ENCODE data around the gene C10orf67. TPM values are rescaled to one million over a fixed set of nuclear protein-coding genes. Genes with fewer than 3 reads are reported as not detected.

Gene C10orf67
- polyA plus RNA-seq, 1 donor from 2014 or later = 0.48 TPM

GRCh38 chr10:23361665-23362064 lies 17.1 kb upstream of the C10orf67 start:
- no peaks in the 10 kb centered on the region for H3K9me3 ChIP-seq (ENCODE audit: low read length)
- no peaks in the 10 kb centered on the region for H3K79me2 ChIP-seq (replicated peaks; ENCODE audit: insufficient read depth, low read length)
- no peaks in the 10 kb centered on the region for H3K36me3 ChIP-seq (ENCODE audit: insufficient read depth, low read length)
- no peak for TF ChIP-seq EZH2 (IDR thresholded peaks at IDR 0.05; ENCODE audit: borderline replicate concordance, insufficient read depth, low read length, poor library complexity, severe bottlenecking)
- TF ChIP-seq SMC3 (conservative IDR thresholded peaks at IDR 0.05; ENCODE audit: poor library complexity) = no peak
- TF ChIP-seq REST (IDR thresholded peaks at IDR 0.05; ENCODE audit: borderline replicate concordance) = no peak
- no peak for TF ChIP-seq EP300 (conservative IDR thresholded peaks at IDR 0.05; ENCODE audit: poor library complexity, severe bottlenecking)
- TF ChIP-seq MXI1 (conservative IDR thresholded peaks at IDR 0.05; ENCODE audit: poor library complexity, severe bottlenecking) = no peak
- no peak for TF ChIP-seq POLR2AphosphoS5 (IDR thresholded peaks at IDR 0.05)
- TF ChIP-seq CTCF (IDR thresholded peaks at IDR 0.05; ENCODE audit: poor library complexity, severe bottlenecking) = no peak
- no peak for TF ChIP-seq RAD21 (conservative IDR thresholded peaks at IDR 0.05)
- TF ChIP-seq TAF1 (IDR thresholded peaks at IDR 0.05; ENCODE audit: low read depth) = no peak
- no peaks in the 10 kb centered on the region for H3F3A ChIP-seq (ENCODE audit: insufficient read depth, low read length, poor library complexity, severe bottlenecking)
- H3K9me2 ChIP-seq (ENCODE audit: insufficient read depth, low read length) = no peaks in the 10 kb centered on the region
- no peak overlapping the region for H3K4me2 ChIP-seq (ENCODE audit: low read length)
- H3K27ac ChIP-seq (ENCODE audit: low read length) = no peak overlapping the region
- H3K4me3 ChIP-seq (ENCODE audit: low read length) = no peak overlapping the region
- H4K20me1 ChIP-seq (ENCODE audit: insufficient read depth) = no peaks in the 10 kb centered on the region
- no peak overlapping the region for H3K9ac ChIP-seq (ENCODE audit: low read length)
- H2AFZ ChIP-seq (ENCODE audit: low read depth, low read length) = no peak overlapping the region
- no peaks in the 10 kb centered on the region for H3K27me3 ChIP-seq (ENCODE audit: insufficient read depth, low read depth, low read length)

GRCh38 chr10:23359692-23360380 lies 15.2 kb upstream of the C10orf67 start:
- Histone ChIP-seq H2AFZ (ENCODE audit: low read depth, low read length) (no peak overlapping the region), H3K9me3 (ENCODE audit: low read length) (no peaks in the 10 kb centered on the region), H3K9ac (ENCODE audit: low read length) (no peak overlapping the region), H3F3A (ENCODE audit: insufficient read depth, low read length, poor library complexity, severe bottlenecking) (no peaks in the 10 kb centered on the region), H3K27ac (ENCODE audit: low read length) (no peak overlapping the region), H3K4me2 (ENCODE audit: low read length) (no peak overlapping the region), H4K20me1 (ENCODE audit: insufficient read depth) (no peaks in the 10 kb centered on the region), H3K27me3 (ENCODE audit: insufficient read depth, low read depth, low read length) (no peaks in the 10 kb centered on the region), H3K36me3 (ENCODE audit: insufficient read depth, low read length) (no peaks in the 10 kb centered on the region), H3K79me2 (replicated peaks; ENCODE audit: insufficient read depth, low read length) (no peaks in the 10 kb centered on the region), H3K9me2 (ENCODE audit: insufficient read depth, low read length) (no peaks in the 10 kb centered on the region), H3K4me3 (ENCODE audit: low read length) (no peak overlapping the region)
- TF ChIP-seq SMC3 (conservative IDR thresholded peaks at IDR 0.05; ENCODE audit: poor library complexity) = no peak
- no peak for TF ChIP-seq EZH2 (IDR thresholded peaks at IDR 0.05; ENCODE audit: borderline replicate concordance, insufficient read depth, low read length, poor library complexity, severe bottlenecking)
- no peak for TF ChIP-seq REST (IDR thresholded peaks at IDR 0.05; ENCODE audit: borderline replicate concordance)
- no peak for TF ChIP-seq POLR2AphosphoS5 (IDR thresholded peaks at IDR 0.05)
- TF ChIP-seq EP300 (conservative IDR thresholded peaks at IDR 0.05; ENCODE audit: poor library complexity, severe bottlenecking) = no peak
- TF ChIP-seq CTCF (IDR thresholded peaks at IDR 0.05; ENCODE audit: poor library complexity, severe bottlenecking) = no peak
- TF ChIP-seq MXI1 (conservative IDR thresholded peaks at IDR 0.05; ENCODE audit: poor library complexity, severe bottlenecking) = no peak
- TF ChIP-seq TAF1 (IDR thresholded peaks at IDR 0.05; ENCODE audit: low read depth) = no peak
- TF ChIP-seq RAD21 (conservative IDR thresholded peaks at IDR 0.05) = no peak
